Measurements from ENCODE around the gene GSTK1.
A peak's percentile ranks its signal among the peaks of the same experiment; 100 is the strongest.
"Not testable (repeated sequence)": the region's sequence is repeated elsewhere in the genome, so short reads cannot be mapped to it uniquely, and the experiment has no call there.

The GSTK1 gene

DNA sequence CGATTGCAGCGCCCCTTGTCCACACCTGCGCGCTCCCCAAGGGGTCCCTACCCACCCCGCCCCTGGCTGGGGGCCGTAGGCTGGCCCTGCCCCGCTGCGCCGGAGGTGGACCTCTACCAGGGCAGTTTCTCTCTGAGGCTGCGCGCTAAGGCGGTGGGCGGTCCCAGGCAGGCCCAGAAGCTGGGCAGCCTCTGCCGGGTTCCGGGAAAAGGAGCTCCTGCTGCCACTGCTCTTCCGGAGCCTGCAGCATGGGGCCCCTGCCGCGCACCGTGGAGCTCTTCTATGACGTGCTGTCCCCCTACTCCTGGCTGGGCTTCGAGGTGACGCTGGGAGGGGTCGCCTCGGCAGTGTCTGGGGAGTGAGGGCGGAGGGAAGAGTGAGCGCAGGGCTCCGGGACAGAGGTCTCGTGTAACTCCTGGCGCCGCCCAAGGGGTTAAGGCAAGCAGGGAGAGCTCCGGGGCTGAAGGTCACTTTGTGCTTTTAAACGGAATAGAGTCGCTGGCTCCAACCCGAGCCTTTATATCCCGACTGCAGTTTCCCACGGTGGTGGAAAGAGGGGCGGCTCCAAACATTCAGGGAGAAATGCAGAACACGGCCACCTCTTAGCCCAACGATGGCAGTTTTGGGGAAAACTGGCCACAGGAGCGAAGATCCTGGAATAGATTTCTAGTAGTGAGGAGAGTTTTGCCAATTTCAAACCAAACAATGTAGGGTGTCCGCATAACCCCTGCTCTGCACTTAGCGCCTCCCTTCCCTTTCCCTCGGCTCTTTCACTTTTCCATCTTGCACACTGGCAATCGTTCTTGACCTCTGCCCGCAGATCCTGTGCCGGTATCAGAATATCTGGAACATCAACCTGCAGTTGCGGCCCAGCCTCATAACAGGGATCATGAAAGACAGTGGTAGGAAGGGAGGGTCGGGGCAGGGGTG lies at the start of gene GSTK1:
GSTK1 (plus strand) TSS at position 176 of the 930 bp plus-strand sequence; CDS start at position 249, 73 bp downstream.
- peak; percentile 76 to 78 for DNase-seq

DNA sequence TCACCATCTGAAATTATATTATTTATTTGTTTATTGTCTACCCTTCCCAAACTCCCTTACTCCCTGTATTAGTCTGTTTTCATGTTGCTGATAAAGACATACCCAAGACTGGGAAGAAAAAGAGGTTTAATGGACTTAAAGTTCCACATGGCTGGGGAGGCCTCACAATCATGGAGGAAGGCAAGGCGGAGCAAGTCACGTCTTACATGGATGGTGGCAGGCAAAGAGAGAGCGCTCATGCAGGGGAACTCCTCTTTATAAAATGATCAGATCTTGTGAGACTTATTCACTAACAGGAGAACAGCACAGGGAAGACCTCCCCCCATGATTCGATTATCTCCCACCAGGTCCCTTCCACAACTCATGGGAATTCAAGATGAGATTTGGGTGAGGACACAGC lies 49.8 kb upstream of the GSTK1 start:
- not testable (repeated sequence) for DNase-seq

DNA sequence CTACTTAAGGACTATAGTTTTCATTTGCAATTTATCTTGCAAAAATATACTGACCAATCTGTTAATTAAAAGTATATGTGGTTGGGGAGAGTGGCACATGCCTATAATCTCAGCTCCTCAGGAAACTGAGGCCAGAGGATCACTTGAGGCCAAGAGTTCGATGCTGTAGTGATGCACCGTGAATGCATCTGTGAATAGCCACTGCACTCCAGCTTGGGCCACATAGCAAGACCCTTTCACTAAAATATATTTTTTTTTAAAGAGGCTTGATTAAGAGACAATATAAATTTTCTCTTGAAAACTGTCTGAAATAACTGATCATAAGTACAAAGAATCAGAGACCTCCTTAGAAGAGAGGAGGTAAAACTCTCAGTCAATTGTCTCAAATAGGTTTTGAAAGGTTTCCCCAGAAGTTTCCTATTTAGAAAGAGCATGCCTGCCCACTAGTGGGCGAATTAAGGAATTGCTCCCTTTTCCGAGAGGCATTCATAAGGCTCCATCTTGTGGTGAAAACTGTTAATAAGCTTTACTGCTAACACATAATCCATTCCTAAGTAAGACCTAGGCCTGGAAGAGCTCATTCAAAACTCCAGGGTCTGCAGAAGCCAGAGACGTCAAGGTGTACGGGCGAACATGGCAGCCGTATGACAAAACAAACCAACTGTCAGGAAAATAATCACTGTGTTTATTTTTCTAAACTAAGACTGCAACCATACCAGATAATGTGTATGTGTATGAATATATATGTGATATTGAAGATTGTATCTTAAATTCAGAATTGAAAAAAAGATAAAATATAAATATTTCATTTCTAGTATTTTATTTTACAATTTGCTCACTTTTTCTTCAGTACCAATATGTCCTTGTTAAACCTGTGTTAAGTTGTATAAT lies 48.2 kb upstream of the GSTK1 start:
- DNase-seq, result peak; percentile 74 to 82

DNA sequence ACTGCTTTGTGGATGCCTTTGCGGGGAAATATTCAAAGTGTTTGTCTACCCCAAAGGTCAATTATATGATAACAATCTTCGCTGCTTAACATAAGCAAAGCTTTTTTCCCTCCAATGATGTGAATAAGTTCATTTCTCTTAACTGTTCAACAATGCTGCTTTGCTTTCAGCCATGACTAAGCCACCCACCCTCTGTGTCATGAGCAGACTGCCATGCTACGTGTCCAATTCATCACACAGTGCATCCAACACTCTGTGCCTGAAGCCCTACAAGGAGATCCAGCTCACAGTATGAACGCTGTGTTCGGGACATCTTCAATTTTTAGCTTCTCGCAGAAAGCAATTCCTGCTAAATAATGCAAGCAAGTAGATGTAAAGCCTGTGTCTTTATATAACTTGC lies 47.1 kb upstream of the GSTK1 start:
- no peak for DNase-seq

DNA sequence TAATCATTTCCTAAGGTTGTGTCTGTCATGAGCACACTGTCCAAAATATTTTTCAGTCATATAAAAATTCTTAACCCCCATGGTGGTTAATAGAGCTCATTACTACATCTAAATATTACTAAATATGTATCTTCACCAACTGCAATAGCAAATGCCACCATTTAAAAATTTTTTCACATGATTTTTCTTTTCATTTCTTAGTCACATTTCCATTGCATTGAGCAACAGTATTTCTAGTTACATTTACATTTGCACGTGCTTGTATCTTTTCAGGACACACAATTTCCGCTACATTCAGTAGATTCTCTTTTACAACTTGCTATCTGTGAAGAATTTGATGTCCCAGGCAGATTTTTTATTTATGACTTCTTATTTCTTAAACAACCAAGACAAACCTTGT lies 46.6 kb upstream of the GSTK1 start:
- DNase-seq, result no peak

DNA sequence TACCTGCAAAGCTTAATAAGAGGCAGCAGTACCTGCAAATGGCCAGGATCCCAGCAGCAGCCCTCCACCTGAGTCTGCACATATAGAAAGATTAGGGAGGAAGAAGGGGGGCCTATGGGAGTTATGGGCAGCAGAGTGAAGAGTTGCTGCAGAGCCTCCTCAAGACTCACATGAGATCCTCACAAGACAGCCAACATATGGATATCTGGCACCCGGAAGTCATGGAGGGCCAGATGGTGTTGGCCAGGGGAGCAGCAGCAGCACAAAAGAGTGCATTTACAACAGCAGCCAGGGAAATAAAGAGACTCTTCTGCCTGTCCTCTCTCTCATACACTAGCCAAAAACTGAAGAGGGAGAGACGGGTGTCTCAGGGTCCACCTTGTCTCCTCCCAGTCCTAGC lies 45.4 kb upstream of the GSTK1 start:
- no peak for DNase-seq

DNA sequence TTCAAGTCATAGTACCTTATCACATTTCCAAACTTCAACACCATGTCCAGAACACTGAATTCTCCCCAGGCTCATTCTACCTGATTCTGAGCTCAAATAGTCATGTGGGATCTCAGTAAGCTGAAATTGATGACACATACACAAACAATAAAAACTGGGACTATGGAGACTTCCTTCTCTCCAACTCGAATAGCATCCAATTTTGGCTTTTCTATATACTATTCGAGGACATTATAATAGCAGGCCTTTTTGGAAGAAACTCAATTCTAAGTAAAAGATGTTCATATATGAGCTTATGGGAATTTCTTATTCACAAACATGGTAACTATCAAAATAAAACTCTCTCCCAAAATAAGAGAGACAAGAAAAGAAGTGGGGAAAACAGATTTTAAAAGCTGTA lies 42.0 kb upstream of the GSTK1 start:
- DNase-seq, result no peak

DNA sequence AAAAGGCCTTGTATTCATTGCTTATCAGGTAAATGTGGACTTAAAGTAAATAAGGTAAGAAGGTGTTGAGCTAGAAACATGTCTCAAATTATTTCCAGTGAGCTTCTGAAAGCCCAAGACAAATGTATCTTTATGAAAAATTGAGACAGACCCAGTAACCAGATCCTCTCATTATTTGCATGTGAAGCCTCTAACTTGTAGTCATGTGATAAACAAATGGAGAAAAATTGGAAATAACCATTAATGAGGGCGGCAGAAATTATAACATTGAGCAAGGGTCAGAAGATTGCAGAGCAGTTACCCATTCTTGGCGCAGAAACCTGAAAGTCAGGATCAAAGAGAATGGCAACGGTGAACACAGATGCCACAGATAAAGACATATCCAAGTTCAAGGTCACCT lies 41.5 kb upstream of the GSTK1 start, which contains the start of gene TAS2R40:
TAS2R40 (plus strand) TSS at position 301 of the 400 bp plus-strand sequence; CDS start at position 343, 42 bp downstream.
- no peak for DNase-seq

DNA sequence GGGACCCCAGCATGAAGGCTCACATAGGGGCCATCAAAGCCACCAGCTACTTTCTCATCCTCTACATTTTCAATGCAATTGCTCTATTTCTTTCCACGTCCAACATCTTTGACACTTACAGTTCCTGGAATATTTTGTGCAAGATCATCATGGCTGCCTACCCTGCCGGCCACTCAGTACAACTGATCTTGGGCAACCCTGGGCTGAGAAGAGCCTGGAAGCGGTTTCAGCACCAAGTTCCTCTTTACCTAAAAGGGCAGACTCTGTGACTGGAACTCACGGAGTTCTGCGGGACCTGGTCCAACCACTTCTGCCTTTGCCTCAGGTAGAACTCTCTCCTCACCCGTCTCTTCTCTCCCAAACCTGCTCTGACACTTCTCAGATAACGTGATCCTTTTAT lies 40.5 kb upstream of the GSTK1 start:
- peak in 1 of 2 donors; percentile 59 for DNase-seq

DNA sequence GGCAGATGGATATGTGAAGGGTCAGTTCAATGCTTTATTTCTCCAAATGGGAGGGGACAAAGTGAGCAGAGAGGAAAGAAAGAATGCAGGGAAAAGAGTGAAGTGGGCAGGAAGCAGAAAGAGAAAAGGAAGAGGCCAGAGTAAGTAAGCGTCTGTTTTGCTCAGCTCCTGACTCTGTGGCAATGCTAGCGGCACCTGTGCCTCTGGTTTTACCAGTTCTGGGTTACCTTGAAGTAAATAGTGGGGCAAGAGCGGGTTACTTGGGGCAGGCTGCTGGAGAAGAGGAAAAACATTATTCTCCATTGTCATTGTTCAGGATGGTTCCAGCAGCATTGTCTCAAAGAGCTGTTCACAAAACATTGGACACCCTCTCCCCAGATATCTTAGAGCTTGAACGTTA lies 39.5 kb upstream of the GSTK1 start:
- no peak for DNase-seq

DNA sequence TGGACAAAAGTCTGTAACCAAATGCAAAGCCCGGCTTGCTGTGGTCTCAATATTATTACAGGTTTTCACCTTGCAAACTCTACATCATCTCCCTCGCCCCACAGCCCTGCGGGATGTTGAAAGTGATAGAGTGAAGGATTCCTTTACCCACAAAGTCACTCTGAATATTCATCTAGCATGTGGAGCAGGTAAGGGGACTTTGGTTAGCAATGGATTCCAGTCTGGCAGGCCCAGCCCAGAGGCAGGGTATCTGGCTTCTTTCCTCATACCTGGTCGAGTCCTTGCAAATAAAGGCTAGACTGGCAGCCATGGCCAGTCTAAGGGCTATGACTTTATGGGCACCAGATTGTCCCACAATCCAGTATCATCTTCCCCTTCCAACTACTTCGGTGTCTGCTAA lies 38.2 kb upstream of the GSTK1 start:
- DNase-seq, result no peak

DNA sequence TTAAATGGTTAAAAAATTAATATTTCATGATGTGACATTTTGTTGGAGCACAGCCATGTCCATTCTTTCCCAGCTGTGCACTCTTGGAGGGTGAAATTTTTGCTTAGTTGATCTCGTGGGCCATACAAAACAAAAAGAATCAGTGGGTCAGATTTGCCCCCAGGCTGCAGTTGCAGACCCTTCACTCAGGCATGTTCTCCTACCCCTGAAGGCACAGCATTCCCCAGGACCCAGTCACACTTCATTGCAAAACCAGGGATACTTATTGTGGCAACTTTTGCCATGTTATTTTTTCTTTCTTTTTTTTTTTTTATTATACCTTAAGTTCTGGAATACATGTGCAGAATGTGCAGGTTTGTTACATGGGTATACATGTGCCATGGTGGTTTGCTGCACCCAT lies 35.4 kb upstream of the GSTK1 start:
- no peak for DNase-seq

DNA sequence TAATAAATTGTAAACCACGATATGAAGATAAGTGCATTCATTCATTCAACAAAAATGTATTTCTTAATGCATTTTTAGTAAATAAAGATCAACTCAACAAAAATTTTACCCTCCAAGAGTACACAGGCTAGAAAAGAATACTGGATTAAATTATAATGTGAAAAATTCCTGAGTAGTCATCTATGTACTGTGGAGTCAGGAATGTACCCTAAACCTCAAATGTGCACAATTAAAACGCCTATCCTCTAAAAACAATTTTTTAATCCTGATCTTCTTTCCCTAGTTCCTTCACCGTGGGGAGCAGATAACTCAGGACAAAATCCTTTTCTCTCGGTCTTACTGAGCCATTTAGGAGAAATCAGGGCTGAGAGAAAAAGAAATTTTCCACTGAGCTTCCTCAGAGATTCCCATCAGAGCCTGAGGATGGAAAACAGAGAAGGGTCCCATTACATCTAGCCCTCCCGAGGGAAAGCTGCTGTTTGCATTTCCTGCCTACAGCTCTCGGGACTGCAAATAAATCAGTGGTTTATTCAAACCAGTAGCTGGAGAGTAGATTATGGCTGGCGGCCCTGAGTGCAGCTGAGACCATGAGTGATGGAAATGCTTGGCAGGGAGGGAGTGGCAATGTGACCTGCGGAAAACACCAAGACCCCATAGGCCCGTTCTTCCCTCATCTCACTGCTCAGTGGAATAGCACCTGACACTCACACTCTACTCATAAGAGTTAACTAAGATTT lies 34.0 kb upstream of the GSTK1 start:
- DNase-seq, result no peak

DNA sequence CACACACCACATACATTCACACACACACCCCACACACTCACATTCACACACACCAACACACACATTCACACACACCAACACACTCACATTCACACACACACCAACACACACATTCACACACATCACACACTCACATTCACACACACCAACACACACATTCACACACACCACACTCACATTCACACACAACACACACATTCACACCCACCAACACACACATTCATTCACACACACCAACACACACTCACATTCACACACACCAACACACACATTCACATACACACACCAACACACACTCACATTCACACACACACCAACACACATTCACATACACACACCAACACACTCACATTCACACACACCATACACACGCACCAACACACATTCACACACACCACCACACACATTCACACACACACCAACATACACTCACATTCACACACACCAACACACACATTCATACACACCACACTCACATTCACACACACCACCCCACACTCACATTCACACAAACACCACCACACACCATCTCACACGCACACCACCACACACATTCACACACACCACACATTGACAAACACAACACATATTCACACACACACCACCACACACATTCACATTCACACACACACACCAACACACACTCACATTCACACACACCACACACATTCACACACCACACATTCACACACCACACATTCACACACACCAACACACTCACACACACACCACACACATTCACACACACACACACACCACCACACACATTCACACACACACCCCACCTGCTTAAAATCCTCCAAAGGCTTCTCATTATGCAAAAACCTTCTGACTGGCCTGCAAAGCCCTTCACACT lies 32.4 kb upstream of the GSTK1 start:
- no peak for DNase-seq

DNA sequence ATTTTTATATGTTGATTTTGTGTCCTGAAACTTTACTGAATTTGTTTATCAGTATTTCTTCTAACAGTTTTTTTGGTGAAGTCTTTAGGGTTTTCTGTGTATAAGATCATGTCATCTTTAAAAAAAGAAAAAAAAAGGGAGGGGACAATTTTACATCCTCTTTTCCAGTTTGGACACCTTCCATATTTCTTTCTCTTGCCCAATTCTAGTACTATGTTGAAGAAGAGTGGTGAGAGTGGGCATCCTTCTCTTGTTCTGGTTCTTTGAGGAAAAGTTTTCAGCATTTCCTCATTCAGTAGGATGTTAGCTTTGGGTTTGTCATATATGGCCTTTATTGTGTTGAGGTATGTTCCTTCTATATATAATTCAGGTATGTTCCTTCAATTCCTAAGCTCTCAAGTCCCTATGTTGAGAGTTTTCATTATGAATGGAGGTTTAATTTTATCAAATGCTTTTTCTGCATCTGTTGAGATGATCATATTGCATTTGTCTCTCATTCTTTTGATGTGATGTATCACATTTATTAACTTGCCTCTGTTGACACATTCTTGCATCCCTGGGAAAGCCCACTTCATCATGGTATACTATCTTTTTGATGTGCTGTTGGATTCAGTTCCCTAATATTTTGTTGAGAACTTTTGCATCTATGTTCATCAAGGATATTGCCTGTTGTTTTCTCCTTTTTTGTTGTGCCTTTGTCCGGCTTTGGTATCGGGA lies 29.3 kb upstream of the GSTK1 start:
- no peak for DNase-seq

DNA sequence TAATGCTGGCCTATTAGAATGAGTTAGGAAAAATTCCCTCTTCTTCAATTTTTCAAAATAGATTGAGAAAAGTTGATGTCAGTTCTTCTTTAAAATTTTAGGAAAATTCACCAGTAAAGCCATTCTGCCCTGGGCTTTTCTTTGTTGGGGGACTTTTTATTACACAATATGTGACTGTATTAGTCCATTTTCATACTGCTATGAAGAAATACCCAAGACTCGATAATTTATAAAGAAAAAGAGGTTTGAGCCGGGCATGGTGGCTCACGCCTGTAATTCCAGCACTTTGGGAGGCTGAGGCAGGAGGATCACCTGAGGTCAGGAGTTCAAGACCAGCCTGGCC lies 28.7 kb upstream of the GSTK1 start:
- DNase-seq, result no peak

DNA sequence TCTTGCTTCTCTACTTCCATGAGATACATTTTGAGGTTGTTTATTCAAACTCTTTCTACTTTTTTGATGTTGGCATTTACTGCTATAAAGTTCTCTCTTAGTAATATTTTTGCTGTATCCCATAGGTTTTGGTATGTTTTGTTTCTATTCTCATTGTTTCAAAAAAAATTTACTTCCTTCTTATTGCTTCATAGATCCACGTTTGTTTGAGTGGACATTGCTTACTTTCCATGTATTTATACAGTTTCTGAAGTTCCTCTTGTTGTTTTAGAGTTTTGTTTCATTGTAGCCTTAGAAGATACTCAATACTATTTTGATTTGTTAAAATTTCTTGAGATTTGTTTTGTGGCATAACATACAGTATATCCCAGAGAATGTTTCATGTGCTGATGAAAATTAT lies 27.7 kb upstream of the GSTK1 start:
- DNase-seq, result no peak

DNA sequence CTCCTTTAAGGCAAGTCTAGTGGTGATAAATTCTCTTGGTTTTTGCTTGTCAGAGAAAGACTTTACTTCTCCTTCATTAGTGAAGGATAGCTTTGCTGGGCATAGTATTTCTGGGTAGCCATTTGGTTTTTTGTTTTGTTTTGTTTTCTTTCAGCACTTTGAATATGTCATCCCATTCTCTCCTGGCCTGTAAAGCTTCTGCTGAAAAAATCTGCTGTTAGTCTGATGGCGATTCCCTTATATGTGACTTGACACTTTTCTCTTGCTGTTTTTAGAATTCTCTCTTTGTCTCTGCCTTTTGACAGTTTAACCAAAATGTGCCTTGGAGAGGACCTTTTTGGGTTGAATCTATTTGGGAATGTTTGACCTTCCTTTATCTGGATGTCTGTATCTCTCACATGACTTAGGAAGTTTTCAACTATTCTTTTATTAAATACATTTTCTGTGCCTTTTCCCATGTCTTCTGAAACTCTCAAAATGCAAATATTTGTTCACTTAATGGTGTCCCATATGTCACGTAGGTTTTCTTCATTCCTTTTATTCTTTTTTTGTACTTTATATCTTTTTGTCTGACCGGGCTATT lies 26.7 kb upstream of the GSTK1 start:
- no peak for DNase-seq

DNA sequence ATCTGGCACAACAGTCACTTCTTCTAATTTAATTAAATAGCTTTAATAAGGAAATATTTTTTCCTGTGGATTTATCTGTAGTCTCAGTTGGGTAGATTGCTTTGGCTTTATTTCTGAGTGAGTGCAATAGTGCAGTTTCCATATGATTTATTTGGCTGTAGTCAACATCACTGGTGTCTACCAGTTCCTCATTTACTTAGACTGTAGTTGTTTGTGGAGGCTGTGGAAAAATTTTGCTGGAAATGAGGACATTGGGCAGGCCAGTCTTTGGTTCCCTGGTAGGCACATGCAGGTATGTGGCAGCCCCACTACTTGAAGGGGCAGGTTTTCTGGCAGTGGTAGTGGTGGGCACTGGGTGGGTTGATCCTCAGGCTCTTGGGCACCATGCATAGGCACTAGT lies 25.9 kb upstream of the GSTK1 start:
- no peak for DNase-seq

DNA sequence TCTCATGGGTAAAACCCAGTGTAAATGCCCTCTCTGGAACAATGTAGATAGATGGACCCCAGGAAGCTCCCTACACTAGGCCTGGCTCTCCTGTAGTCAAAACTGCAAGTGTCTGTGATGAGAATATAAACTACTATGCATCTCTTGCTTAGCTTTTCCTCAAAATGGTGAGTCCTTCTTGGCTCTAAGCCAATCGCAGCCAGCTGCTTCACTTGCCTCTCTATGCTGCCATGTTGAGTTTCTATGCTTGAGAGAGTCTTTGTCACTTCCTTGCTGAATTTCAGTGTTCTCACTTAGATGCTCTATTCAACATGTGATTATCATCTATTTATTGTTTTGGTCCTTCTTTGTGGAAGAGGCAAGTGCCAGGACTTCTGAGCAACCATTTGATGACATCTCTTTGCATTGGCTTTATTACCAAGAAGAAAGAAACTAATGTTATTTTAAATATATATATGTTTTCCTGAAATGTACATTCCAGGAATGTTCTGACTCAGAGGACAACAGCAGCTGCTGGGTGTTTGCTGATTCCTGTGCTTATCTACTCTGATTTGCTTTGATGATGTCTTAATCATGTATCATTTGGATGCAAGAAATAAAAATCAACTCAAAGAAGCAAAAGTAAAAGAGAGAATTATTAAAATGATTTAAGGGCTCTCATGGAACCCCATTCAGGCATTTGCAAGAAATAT lies 24.8 kb upstream of the GSTK1 start:
- DNase-seq, result no peak
